H1 (cell line): ENCODE measurements around the gene NFIA. TPM values are rescaled to one million over a fixed set of nuclear protein-coding genes. Genes with fewer than 3 reads are reported as not detected.

Source experiments
- CTCF ChIA-PET: fragments of 300-600 bp; sonication (Branson Sonifier 250); formaldehyde crosslinking; loops from one replicate; lab custom pipeline; 2021; ENCODE audit not compliant: partially characterized antibody; lab: Charles Lee
- POLR2A ChIA-PET: fragments of 300-600 bp; sonication (Branson Sonifier 250); formaldehyde crosslinking; loops from one replicate; lab custom pipeline; 2021; ENCODE audit warnings: inconsistent platforms; ENCODE audit not compliant: partially characterized antibody; lab: Charles Lee
- DNase-seq, 2 experiments: peaks; one replicate each; pipeline versions ENCODE4 v3.0.0 to v3.0.0-alpha.2; 2010 to 2022; ENCODE audit warnings: low spot score in 2 of 2, low read depth in 1 of 2, mixed read lengths in 1 of 2
- FAIRE-seq: peaks from 2 replicates; lab custom pipeline; 2011; peaks lifted over from hg19 to GRCh38; lab: Jason Lieb, UNC
- H2AFZ ChIP-seq: 2 replicates; pipeline ENCODE4 v1.8.1; 2012; ENCODE audit warnings: low read length, inconsistent platforms
- H2AK5ac ChIP-seq: 2 replicates; pipeline ENCODE4 v1.6.1; 2013; ENCODE audit warnings: low read depth, low read length
- H2BK120ac ChIP-seq: replicated peaks from 2 replicates; pipeline ENCODE3; 2013; ENCODE audit warnings: low read depth, low read length, inconsistent platforms
- H2BK12ac ChIP-seq: 2 replicates; pipeline ENCODE4 v1.6.1; 2013; ENCODE audit warnings: low read depth, low read length
- H2BK15ac ChIP-seq: 2 replicates; pipeline ENCODE4 v1.6.1; 2013; ENCODE audit warnings: low read length
- H2BK20ac ChIP-seq: 2 replicates; pipeline ENCODE4 v1.6.1; 2013; ENCODE audit warnings: low read length
- H2BK5ac ChIP-seq: 2 replicates; pipeline ENCODE4 v1.6.1; 2013; ENCODE audit warnings: low read depth, low read length
- H3K14ac ChIP-seq: 2 replicates; pipeline ENCODE4 v1.6.1; 2013; ENCODE audit warnings: inconsistent platforms; ENCODE audit not compliant: insufficient read length
- H3K18ac ChIP-seq: 2 replicates; pipeline ENCODE4 v1.6.1; 2013; ENCODE audit warnings: low read length; ENCODE audit errors: extremely low read depth
- H3K23ac ChIP-seq: 2 replicates; pipeline ENCODE4 v1.6.1; 2013; ENCODE audit warnings: inconsistent platforms; ENCODE audit not compliant: insufficient read length
- H3K23me2 ChIP-seq: 2 replicates; pipeline ENCODE4 v1.6.1; 2013; ENCODE audit warnings: low read depth, low read length
- H3K27ac ChIP-seq: 2 replicates; pipeline ENCODE4 v1.6.1; 2011; ENCODE audit warnings: low read depth, low read length, inconsistent platforms
- H3K27me3 ChIP-seq, 4 experiments: replicated peaks in 1 of 4; 1 replicate in 1 of 4; 2 replicates in 3 of 4; pipeline versions ENCODE4 v1.6.1 to v1.8.1; 2011 to 2013; ENCODE audit warnings: low read length in 3 of 4, mild to moderate bottlenecking in 3 of 4, inconsistent platforms in 2 of 4, mixed read lengths in 2 of 4, moderate library complexity in 1 of 4; ENCODE audit not compliant: control insufficient read depth in 3 of 4, insufficient read depth in 3 of 4; ENCODE audit errors: extremely low read depth in 1 of 4
- H3K36me3 ChIP-seq, 4 experiments: 2 replicates each; pipeline versions ENCODE4 v1.6.1 to v1.8.1; 2011 to 2013; ENCODE audit warnings: mild to moderate bottlenecking in 4 of 4, low read length in 3 of 4, moderate library complexity in 2 of 4, control low read depth in 1 of 4, inconsistent platforms in 1 of 4; ENCODE audit not compliant: insufficient read depth in 4 of 4, control insufficient read depth in 2 of 4
- H3K4ac ChIP-seq: replicated peaks from 2 replicates; pipeline ENCODE3; 2013; ENCODE audit warnings: low read length, low read depth, mixed read lengths, inconsistent platforms; ENCODE audit not compliant: insufficient read length
- H3K4me1 ChIP-seq, 4 experiments: replicated peaks in 1 of 4; 1 replicate in 1 of 4; 2 replicates in 3 of 4; pipeline versions ENCODE4 v1.6.1 to v1.8.1; 2011 to 2013; ENCODE audit warnings: low read length in 3 of 4, inconsistent platforms in 2 of 4, mixed read lengths in 1 of 4; ENCODE audit not compliant: insufficient read depth in 4 of 4, control insufficient read depth in 3 of 4
- H3K4me2 ChIP-seq, 2 experiments: 2 replicates each; pipeline versions ENCODE4 v1.6.1 to v1.8.1; 2011 to 2013; ENCODE audit warnings: low read depth in 2 of 2, low read length in 2 of 2, control low read depth in 1 of 2, inconsistent platforms in 1 of 2, mild to moderate bottlenecking in 1 of 2; ENCODE audit not compliant: insufficient read depth in 1 of 2
- H3K4me3 ChIP-seq, 4 experiments: fragments of 200-600, 300-600 bp in 1 of 4; sonication (generic), shearing (Covaris generic), sonication (Bioruptor Twin) in 1 of 4; 2 replicates each; pipeline versions ENCODE4 v1.5.1 to v1.8.1; 2011 to 2016; ENCODE audit warnings: low read length in 4 of 4, low read depth in 3 of 4, control low read depth in 2 of 4, inconsistent platforms in 2 of 4, mild to moderate bottlenecking in 2 of 4, mixed read lengths in 1 of 4, moderate library complexity in 1 of 4; ENCODE audit not compliant: insufficient read depth in 2 of 4; ENCODE audit errors: extremely low read depth in 1 of 4
- H3K56ac ChIP-seq: replicated peaks from 2 replicates; pipeline ENCODE3; 2013; ENCODE audit warnings: low read depth, mild to moderate bottlenecking, mixed read lengths, low read length, inconsistent platforms; ENCODE audit not compliant: insufficient read length
- H3K79me1 ChIP-seq: 2 replicates; pipeline ENCODE4 v1.6.1; 2013; ENCODE audit warnings: low read depth, low read length, control low read depth
- H3K79me2 ChIP-seq, 2 experiments: 2 replicates each; pipeline versions ENCODE4 v1.6.1 to v1.8.1; 2012 to 2013; ENCODE audit warnings: low read length in 2 of 2, mild to moderate bottlenecking in 2 of 2, inconsistent platforms in 1 of 2; ENCODE audit not compliant: insufficient read depth in 2 of 2, control insufficient read depth in 1 of 2
- H3K9ac ChIP-seq, 4 experiments: replicated peaks in 1 of 4; 1 replicate in 1 of 4; 2 replicates in 3 of 4; pipeline versions ENCODE4 v1.6.1 to v1.8.1; 2011 to 2013; ENCODE audit warnings: low read depth in 3 of 4, low read length in 3 of 4, control low read depth in 2 of 4, mild to moderate bottlenecking in 2 of 4, moderate library complexity in 2 of 4, inconsistent platforms in 1 of 4; ENCODE audit errors: extremely low read depth in 1 of 4
- H3K9me3 ChIP-seq, 2 experiments: 2 replicates each; pipeline versions ENCODE4 v1.6.1 to v1.8.1; 2012 to 2013; ENCODE audit warnings: mild to moderate bottlenecking in 2 of 2, moderate library complexity in 2 of 2, control low read depth in 1 of 2, inconsistent platforms in 1 of 2, low read depth in 1 of 2, low read length in 1 of 2, mixed read lengths in 1 of 2; ENCODE audit not compliant: insufficient read depth in 2 of 2
- H4K20me1 ChIP-seq, 2 experiments: replicated peaks in 1 of 2; 2 replicates each; pipeline versions ENCODE3 to v1.8.1; 2011 to 2013; ENCODE audit warnings: inconsistent platforms in 2 of 2, low read length in 2 of 2, mild to moderate bottlenecking in 1 of 2; ENCODE audit not compliant: insufficient read depth in 2 of 2, control insufficient read depth in 1 of 2
- H4K5ac ChIP-seq: 2 replicates; pipeline ENCODE4 v1.6.1; 2013; ENCODE audit warnings: low read length, low read depth, mixed read lengths, inconsistent platforms; ENCODE audit not compliant: insufficient read length
- H4K8ac ChIP-seq: 2 replicates; pipeline ENCODE4 v1.8.0; 2013; ENCODE audit warnings: mild to moderate bottlenecking, moderate library complexity, low read length, inconsistent platforms; ENCODE audit not compliant: insufficient read depth; ENCODE audit errors: extremely low read depth
- H4K91ac ChIP-seq: replicated peaks from 2 replicates; pipeline ENCODE3; 2013; ENCODE audit warnings: low read length, mixed read lengths, inconsistent platforms; ENCODE audit not compliant: insufficient read length
- CBX5 ChIP-seq: fragments of 300-800, 300-1000 bp; sonication (generic); IDR thresholded peaks from 2 replicates; pipeline ENCODE4 v1.7.1; 2016; ENCODE audit warnings: antibody characterized with exemption, low read length, low read depth
- CHD2 ChIP-seq: IDR thresholded peaks from 2 replicates; pipeline ENCODE4 v1.6.1; 2012; ENCODE audit warnings: low read length, improper control_type of control experiment
- CREB1 ChIP-seq: IDR thresholded peaks from 2 replicates; pipeline ENCODE4 v1.6.1; 2012; ENCODE audit warnings: inconsistent platforms
- EGR1 ChIP-seq: IDR thresholded peaks from 2 replicates; pipeline ENCODE4 v1.6.1; 2011; ENCODE audit warnings: low read depth, low read length, borderline replicate concordance
- EP300 ChIP-seq, 2 experiments: IDR thresholded peaks; 1 replicate in 1 of 2; 2 replicates in 1 of 2; pipeline ENCODE4 v1.6.1; 2011 to 2012; ENCODE audit warnings: low read depth in 2 of 2, low read length in 2 of 2, mild to moderate bottlenecking in 2 of 2, borderline replicate concordance in 1 of 2, inconsistent platforms in 1 of 2, moderate library complexity in 1 of 2
- PHF8 ChIP-seq: fragments of 200-600 bp; sonication (generic); conservative IDR thresholded peaks from 2 replicates; pipeline ENCODE4 v1.7.1; 2012; ENCODE audit warnings: low read depth, mild to moderate bottlenecking, inconsistent platforms, low read length, moderate library complexity
- RAD21 ChIP-seq, 2 experiments: IDR thresholded peaks in 1 of 2; conservative IDR thresholded peaks in 1 of 2; 2 replicates each; pipeline ENCODE4 v1.6.1; 2011; ENCODE audit warnings: low read depth in 2 of 2, low read length in 2 of 2, improper control_type of control experiment in 1 of 2, inconsistent platforms in 1 of 2, mild to moderate bottlenecking in 1 of 2, moderate library complexity in 1 of 2
- SAP30 ChIP-seq: fragments of 300-600 bp; sonication (generic); IDR thresholded peaks from 2 replicates; pipeline ENCODE4 v1.7.1; 2012; ENCODE audit warnings: low read length, moderate library complexity, mild to moderate bottlenecking, inconsistent platforms; ENCODE audit not compliant: insufficient read depth, insufficient replicate concordance
- SP1 ChIP-seq: IDR thresholded peaks from 2 replicates; pipeline ENCODE4 v1.6.1; 2011; ENCODE audit warnings: low read depth, low read length
- SP2 ChIP-seq: IDR thresholded peaks from 2 replicates; pipeline ENCODE4 v1.6.1; 2012; ENCODE audit warnings: mild to moderate bottlenecking, low read length, inconsistent platforms
- SUZ12 ChIP-seq: fragments of 200-600 bp; sonication (generic); IDR thresholded peaks from 2 replicates; pipeline ENCODE4 v1.6.1; 2012; ENCODE audit warnings: mild to moderate bottlenecking, inconsistent platforms, low read length, moderate library complexity, mixed read lengths
- TCF12 ChIP-seq: IDR thresholded peaks from 2 replicates; pipeline ENCODE4 v1.6.1; 2011; ENCODE audit warnings: low read depth, mild to moderate bottlenecking, low read length
- WGBS, 2 experiments: shearing (Covaris generic) in 1 of 2; methylation state at CpG; one replicate each; pipeline versions ENCODE4 v1.1.6 to v1.1.7; 2013 to 2015; ENCODE audit warnings: low lambda C conversion rate in 2 of 2, mixed read lengths in 2 of 2, inconsistent platforms in 1 of 2, low coverage in 1 of 2, missing lambda C conversion rate in 1 of 2; ENCODE audit not compliant: insufficient replicate concordance in 2 of 2, insufficient coverage in 1 of 2, insufficient read length in 1 of 2; ENCODE audit errors: extremely low coverage in 1 of 2, missing lambda C conversion rate in 1 of 2; 5-methylcytosine and 5-hydroxymethylcytosine counted together
- polyA plus RNA-seq, 7 experiments: library from polyadenylated mRNA; depleted of rRNA in 3 of 7; stranded (reverse) in 5 of 7; unstranded in 2 of 7; fragments of >200 nt in 5 of 7; fragments of 200-250 nt in 2 of 7; gene quantifications; 1 replicate in 5 of 7; 2 replicates in 1 of 7; 4 replicates in 1 of 7; pipeline versions ENCODE4 v1.2.1 to v1.2.3, GENCODE V29; 2011 to 2013; ENCODE audit warnings: missing spikeins in 2 of 7, mixed read lengths in 2 of 7
- total RNA-seq: library from RNA; stranded (reverse); fragmentation: NEBNext Ultra II Directional; extraction: Animal tissue kit (Norgen Biotek cat#: 25700); gene quantifications from 2 replicates; pipeline ENCODE4 v1.2.1, GENCODE V29; 2021
- TF ChIP-seq, protein P1 (sequence below): IDR thresholded peaks from 2 replicates; pipeline ENCODE4 v1.6.1; 2012; ENCODE audit warnings: low read length, inconsistent platforms

The NFIA gene
- total and polyA plus RNA-seq, 2 of the 8 experiments (the other 6 are each of a cell fraction or from before 2014, with no cell fraction given): 1.8 to 2.3 TPM

- Histone ChIP-seq H3K79me2 (no peaks in the 10 kb centered on the region), H3K27me3 (no peaks in the 10 kb centered on the region), H3K36me3 (no peaks in the 10 kb centered on the region; a peak in 1 of 8 replicates), H4K5ac (no peak overlapping the region), H2BK15ac (no peak overlapping the region), H3K23me2 (no peaks in the 10 kb centered on the region), H3K4me1 (peaks cover 2 to 8% (median 4%) of the 10 kb centered on the region in 4 experiments; a peak in 4 of 7 replicates), H3K27ac (no peak overlapping the region), H3K18ac (no peak overlapping the region), H4K91ac (no peak overlapping the region), H3K4ac (no peak overlapping the region), H2AFZ (no peak overlapping the region), H2BK12ac (no peak overlapping the region), H3K4me3 (no peak overlapping the region), H3K79me1 (no peaks in the 10 kb centered on the region), H3K4me2 (no peak overlapping the region), H2BK20ac (no peak overlapping the region), H2AK5ac (no peak overlapping the region), H2BK120ac (no peak overlapping the region), H4K8ac (no peak overlapping the region), H3K23ac (no peak overlapping the region), H3K14ac (no peak overlapping the region), H2BK5ac (no peak overlapping the region), H3K56ac (no peak overlapping the region), H3K9me3 (no peaks in the 10 kb centered on the region), H4K20me1 (no peaks in the 10 kb centered on the region), H3K9ac (no peak overlapping the region)
- ChIA-PET POLR2A (no interaction called here), CTCF (no interaction called here)
- WGBS, 2 experiments: 81% methylated on average over 5 of the region's 5 CpGs; no CpG with 5 or more reads in 1 of the 2 experiments
- FAIRE-seq (no peak), DNase-seq (no peak)
- no peak for TF ChIP-seq CREB1
- TF ChIP-seq PHF8: no peak
- TF ChIP-seq RAD21 (IDR thresholded peaks at IDR 0.05 in 1 of 2, conservative IDR thresholded peaks at IDR 0.05 in 1 of 2; ENCODE audit: low read depth in 2 of 2, low read length in 2 of 2): no peak
- no peak for TF ChIP-seq SP2
- TF ChIP-seq TCF12: no peak
- TF ChIP-seq, protein P1, sequence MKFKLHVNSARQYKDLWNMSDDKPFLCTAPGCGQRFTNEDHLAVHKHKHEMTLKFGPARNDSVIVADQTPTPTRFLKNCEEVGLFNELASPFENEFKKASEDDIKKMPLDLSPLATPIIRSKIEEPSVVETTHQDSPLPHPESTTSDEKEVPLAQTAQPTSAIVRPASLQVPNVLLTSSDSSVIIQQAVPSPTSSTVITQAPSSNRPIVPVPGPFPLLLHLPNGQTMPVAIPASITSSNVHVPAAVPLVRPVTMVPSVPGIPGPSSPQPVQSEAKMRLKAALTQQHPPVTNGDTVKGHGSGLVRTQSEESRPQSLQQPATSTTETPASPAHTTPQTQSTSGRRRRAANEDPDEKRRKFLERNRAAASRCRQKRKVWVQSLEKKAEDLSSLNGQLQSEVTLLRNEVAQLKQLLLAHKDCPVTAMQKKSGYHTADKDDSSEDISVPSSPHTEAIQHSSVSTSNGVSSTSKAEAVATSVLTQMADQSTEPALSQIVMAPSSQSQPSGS: no peak
- no peak for TF ChIP-seq CBX5
- TF ChIP-seq SUZ12: no peak
- no peak for TF ChIP-seq EP300 (IDR thresholded peaks at IDR 0.05; ENCODE audit: borderline replicate concordance in 1 of 2, low read depth in 2 of 2, low read length in 2 of 2)
- no peak for TF ChIP-seq SAP30
- no peak for TF ChIP-seq SP1
- TF ChIP-seq CHD2: no peak
- TF ChIP-seq EGR1: no peak
Observed at GRCh38 chr1:61444288-61444687, 361.9 kb downstream of the NFIA start.
